HG02759 (cell line): ENCODE measurements around the gene CCDC57.
A peak's percentile ranks its signal among the peaks of the same experiment; 100 is the strongest.
"Not testable (repeated sequence)": the region's sequence is repeated elsewhere in the genome, so short reads cannot be mapped to it uniquely, and the experiment has no call there.

ENCODE experiments used
- ATAC-seq: cut with Tn5 transposase; IDR thresholded peaks from one replicate; pipeline ENCODE4 v1.9.1; 2021; ENCODE audit warnings: mild to moderate bottlenecking, moderate library complexity; ENCODE audit not compliant: unreplicated experiment

The CCDC57 gene

GRCh38 chr17:82157046-82158035 is 55.3 kb downstream of the CCDC57 start:
- no peak for ATAC-seq

GRCh38 chr17:82156284-82156925 is 56.2 kb downstream of the CCDC57 start:
- ATAC-seq = no peak

GRCh38 chr17:82155606-82156005 is 57.0 kb downstream of the CCDC57 start:
- no peak for ATAC-seq

DNA sequence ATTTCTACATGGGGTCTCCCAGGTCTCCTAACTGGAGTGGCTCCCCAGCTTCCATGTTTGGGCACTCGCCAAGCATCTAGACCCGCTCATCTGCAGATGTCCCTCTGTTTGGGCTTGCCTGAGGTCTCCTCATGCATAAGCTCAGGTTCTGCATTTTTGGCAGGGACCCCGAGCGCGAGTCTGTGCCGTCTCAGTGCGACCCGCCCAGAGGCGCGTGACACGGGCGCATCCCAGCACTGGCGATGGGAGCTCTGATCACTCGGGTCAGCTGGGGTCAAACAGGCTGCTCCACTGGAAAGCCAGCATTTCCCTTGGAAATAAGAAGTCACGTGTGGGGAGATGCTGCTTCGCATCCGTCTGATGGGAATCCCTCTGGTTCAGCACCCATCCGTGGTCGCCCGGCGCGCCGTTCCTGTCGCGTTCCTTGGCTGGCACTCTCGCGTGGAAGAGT is 57.7 kb downstream of the CCDC57 start:
- no peak for ATAC-seq

DNA sequence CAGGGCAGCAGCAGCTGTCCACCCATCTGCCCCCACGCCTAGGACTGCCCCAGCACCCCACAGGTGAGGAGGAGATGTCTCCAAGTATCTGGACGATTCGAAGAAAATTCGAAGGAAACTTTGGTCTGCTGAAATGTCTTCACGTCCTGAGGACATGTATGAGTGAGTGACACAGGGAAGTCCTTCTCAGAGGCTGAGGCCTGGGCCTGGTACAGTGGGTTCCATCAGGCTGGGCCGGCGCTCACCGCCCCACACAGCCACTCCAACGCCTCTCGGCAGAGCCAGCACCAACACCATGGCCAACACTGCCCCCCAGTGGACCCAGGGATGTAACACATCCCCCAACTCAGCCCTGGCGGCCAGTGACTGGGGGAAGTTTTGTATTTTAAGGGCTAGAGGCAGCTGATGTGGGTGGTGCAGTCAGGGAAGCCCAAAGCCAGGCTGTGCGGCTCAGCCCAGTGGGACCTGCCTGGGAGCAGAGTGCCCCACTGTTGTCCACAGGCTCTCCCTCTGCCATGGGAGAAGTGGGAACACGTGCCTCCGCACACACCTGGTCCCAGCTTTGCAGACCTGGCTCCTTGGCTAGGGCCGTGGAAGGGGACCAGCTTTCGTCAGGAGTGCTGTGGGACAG is 58.8 kb downstream of the CCDC57 start:
- ATAC-seq = peak; percentile 43

GRCh38 chr17:82153295-82153691 is 59.3 kb downstream of the CCDC57 start:
- ATAC-seq = no peak

DNA sequence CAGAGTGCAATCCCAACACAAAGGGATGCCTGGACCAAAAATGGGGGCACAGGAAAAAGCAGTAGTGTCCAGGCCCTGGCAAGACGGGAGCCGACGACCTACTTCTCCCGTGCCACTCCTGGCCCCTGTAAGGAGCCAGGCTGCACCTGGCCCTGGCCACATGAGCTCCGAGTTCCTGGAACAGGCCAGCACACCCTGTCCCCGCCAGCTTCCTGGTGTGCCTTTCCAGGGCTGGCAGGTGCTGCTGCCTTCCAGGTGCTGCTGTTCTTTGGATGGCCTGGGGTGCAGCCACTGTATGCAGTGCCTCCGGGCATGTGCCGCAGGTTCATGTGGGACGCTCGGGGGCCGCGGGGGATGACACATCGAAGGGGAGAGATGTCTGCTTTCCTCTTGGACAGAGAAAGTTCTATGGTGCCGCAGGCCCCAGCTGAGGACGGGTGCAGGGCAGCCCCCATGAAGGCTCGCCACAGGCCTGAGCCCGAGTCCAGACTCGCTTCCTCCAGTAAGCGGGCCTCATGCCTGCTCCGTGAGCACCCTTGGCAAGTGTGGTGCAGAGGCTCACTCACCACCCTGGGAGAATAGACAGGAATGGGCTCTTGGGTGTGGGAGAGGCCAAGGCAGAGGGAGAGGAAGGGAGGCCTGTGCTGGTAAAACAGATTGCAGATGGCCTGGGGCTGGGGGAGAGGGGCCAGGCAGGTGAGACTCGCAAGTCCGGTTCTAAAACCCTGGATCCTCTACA is 59.9 kb downstream of the CCDC57 start:
- no peak for ATAC-seq

DNA sequence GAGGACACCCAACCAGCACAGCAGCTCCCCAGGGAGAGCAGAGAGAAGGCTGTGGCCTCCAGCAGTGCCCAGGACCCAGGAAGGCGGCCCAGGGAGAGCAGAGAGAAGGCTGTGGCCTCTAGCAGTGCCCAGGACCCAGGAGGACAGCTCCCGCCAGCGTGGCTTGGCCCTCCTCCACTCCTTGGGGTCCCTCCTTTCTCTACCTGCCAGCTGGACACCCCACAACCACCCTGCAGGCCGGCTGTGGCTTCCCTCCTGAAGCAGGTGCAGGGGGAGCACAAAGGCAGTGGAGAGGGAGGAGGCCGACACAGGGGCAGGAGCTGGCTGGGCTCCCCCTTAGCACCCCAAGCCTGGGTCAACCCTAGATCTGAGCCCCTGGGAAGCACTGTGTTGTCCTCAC is 60.5 kb downstream of the CCDC57 start:
- no peak for ATAC-seq

DNA sequence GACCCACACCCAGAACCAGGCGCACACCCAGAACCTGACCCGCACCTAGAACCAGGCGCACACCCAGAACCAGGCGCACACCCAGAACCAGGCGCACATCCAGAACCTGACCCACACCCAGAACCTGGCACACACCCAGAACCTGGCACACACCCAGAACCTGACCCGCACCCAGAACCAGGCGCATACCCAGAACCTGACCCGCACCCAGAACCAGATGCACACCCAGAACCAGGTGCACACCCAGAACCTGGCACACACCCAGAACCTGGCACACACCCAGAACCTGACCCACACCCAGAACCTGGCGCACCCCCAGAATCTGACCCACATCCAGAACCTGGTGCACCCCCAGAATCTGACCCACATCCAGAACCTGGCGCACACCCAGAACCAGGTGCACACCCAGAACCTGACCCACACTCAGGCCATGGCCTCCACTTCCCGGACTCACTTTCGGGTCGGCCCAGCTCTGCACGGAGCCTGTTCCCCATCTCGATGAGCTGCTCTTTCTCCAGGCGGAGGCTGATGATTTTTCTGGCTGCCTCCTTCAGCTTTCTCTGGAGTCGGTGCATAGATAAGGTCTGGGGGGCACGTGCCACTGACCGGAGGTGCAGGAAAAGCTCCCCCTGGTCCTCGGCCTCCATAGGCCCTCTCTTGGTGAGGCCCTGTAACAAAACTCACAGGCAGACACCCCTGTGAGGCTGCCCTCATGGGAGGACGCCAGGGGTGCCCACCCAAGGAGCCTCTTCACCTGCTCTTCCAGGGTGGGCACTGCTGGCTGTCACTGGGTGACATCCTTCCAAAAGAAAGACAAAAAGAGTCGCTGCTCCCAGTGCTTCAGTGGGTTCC is 61.3 kb downstream of the CCDC57 start:
- ATAC-seq = no peak

- no peak for ATAC-seq
These were observed 63.1 kb downstream of the CCDC57 start for GRCh38 chr17:82149401-82150099.

DNA sequence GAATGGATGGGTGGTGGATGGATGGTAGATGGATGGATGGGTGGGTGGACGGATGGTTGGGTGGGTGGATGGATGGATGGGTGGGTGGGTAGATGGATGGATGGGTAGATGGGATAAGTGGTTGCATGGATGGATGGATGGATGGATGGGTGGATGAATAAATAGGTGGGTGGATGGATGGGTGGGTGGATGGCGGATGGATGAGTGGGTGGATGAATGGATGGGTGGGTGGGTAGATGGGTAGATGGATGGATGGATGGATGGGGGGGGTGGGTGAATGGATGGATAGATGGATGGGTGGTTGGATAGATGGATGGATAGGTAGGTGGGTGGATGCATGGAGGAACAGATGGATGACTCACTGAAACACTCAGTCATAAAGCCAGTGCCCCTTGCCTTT is 63.6 kb downstream of the CCDC57 start:
- ATAC-seq = no peak

DNA sequence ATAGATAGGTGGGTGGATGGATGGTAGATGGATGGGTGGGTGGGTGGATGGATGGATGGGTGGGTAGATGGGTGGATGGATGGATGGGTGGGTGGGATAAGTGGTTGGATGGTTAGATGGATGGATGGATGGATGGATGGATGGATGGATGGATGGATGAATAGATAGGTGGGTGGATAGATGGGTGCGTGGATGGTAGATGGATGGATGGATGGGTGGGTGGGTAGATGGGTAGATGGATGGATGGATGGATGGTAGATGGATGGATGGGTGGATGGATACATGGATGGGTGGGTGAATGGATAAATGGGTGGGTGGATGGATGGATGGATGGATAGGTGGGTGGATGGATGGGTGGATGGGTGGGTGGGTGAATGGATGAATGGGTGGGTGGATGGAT is 64.6 kb downstream of the CCDC57 start:
- ATAC-seq = no peak

DNA sequence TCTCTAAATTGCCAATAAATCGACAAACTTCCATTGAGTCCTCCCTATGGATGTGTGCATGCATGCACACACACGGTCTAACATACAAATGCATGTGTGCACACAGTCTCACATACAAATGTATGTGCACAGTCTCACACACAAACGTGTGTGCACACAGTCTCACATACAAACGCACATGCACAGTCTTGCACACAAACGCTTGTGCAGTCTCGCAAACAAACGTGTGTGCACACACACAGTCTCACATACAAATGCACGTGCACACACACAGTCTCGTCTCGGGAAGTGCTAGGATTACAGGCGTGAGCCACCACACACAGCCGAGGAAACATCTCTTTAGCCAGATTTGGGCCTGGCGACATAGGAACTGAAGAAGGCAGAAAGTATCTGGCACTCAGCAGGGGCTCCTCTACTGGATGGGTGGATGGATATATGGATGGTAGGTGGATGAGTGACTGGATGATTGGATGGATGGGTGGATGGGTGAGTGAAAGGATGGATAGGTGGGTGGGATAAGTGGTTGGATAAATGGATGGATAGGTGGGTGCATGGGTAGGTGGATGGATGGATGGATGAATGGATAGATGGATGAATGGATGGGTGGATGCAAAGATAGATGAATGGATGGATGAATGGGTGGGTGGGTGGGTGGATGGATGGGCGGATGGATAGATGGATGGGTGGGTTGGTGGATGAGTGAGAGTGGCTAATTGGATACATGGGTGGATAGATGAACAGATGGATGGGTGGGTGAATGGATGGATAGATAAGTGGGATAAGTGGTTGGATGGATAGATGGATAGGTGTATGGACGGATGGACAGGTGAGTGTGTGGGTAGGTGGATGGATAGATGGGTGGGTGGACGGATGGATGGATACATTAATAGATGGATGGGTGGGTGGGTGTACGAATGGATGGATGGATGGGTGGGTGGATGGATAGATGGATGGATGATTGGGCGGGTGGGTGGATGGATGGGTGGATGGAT is 65.7 kb downstream of the CCDC57 start:
- no peak for ATAC-seq

DNA sequence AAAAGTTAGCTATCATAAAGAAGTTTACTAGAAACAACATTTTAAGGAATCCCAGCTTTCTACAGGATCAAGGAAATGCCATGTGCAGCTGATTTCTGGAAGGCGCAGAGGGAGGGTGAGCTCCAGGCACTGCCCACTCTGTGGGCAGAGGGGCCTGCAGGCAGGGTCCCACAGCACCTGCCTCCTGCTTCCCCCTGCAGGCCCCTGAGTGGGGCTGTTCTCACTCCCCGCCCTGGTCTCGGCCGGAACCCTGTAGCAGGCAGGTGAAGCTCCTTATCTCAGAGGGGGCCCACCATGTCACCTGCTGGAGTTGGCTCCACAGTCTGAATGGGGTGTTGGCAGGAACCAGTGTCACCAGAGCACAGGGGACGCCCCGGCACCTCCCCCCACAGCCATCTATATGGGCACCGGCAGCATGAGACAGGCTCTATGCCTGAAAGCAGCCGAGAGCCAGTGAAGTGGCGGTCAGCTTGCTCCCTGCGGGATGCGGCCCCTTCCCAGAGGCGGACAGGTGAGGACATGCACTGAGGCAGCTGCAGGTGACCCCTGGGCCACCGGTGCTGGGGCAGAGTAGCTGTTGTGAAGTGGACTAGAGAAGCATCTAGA is 67.0 kb downstream of the CCDC57 start:
- ATAC-seq = no peak

DNA sequence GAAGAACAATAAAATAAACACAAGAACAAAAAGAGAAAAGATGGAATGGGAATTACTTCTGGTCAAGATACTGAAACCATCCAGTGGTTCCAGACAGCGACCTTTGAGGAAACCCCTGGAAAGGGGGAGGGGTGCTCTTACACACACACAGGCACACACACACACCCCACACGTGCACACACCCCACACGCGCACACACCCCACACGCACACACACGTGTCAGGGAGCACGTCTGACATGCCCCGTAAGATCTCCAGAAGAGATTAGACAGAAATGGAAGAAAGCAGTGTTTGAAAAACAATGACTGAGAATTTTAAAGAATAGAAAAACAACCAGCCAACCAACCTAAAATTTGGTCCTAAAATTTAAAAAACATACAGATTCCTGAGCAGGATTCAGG is 69.3 kb downstream of the CCDC57 start:
- no peak for ATAC-seq

- ATAC-seq = not testable (repeated sequence)
These were observed 72.7 kb downstream of the CCDC57 start for GRCh38 chr17:82139961-82140360.

DNA sequence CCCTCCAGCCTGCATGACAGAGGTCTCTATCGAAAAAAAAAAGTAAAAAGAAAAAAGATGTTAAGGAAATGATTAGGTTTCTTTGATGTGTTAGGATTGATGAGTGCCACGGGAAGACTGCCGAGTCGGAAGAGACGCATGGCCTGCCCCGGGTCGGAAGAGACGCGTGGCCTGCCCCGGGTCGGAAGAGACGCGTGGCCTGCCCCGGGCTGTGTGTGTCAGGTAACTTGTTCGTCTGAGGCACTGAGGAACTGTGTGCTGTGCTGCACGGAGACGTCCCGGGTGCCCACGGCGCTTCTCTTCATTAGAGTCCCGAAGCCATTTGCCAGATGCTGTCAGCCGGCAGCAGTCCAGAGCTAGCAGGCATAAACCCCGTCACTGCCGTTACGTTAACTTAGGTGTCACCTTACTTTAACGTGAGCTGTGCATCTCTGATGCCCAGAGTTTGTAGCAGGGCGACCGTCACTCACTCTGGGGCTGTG is 74.1 kb downstream of the CCDC57 start:
- ATAC-seq = no peak

GRCh38 chr17:82134101-82134500 is 78.5 kb downstream of the CCDC57 start:
- ATAC-seq = no peak
